Glutamatergic neuron (in vitro differentiated cells): Measurements from ENCODE around the gene TNS3. TPM values are rescaled to one million over a fixed set of nuclear protein-coding genes. Genes with fewer than 3 reads are reported as not detected.

Source experiments
- DNase-seq: peaks from one replicate; pipeline ENCODE4 v3.0.0; 2022
- H3K27ac Mint-ChIP-seq: one replicate; pipeline ENCODE4 v1.8.0; 2020; ENCODE audit warnings: mild to moderate bottlenecking, mixed read lengths, inconsistent platforms; ENCODE audit not compliant: unreplicated experiment
- H3K27me3 Mint-ChIP-seq: one replicate; pipeline ENCODE4 v1.8.0; 2020; ENCODE audit warnings: mild to moderate bottlenecking, moderate library complexity, mixed read lengths, inconsistent platforms; ENCODE audit not compliant: unreplicated experiment
- H3K36me3 Mint-ChIP-seq: one replicate; pipeline ENCODE4 v1.8.0; 2020; ENCODE audit warnings: mild to moderate bottlenecking, mixed read lengths, inconsistent platforms; ENCODE audit not compliant: unreplicated experiment
- H3K4me1 Mint-ChIP-seq: one replicate; pipeline ENCODE4 v1.8.0; 2020; ENCODE audit warnings: mild to moderate bottlenecking, low read depth, mixed read lengths, inconsistent platforms; ENCODE audit not compliant: unreplicated experiment
- H3K4me3 Mint-ChIP-seq: one replicate; pipeline ENCODE4 v1.8.0; 2020; ENCODE audit warnings: mild to moderate bottlenecking, mixed read lengths, inconsistent platforms; ENCODE audit not compliant: unreplicated experiment
- H3K9me3 Mint-ChIP-seq: one replicate; pipeline ENCODE4 v1.8.0; 2020; ENCODE audit warnings: mild to moderate bottlenecking, moderate library complexity, mixed read lengths, inconsistent platforms; ENCODE audit not compliant: unreplicated experiment
- CTCF ChIP-seq: fragments of 200-600 bp; sonication (generic); IDR thresholded peaks from one replicate; pipeline ENCODE4 v1.5.0; 2021; ENCODE audit not compliant: partially characterized antibody, unreplicated experiment
- total RNA-seq: library from RNA; stranded (reverse); fragmentation: NEBNext Ultra II Directional; extraction: Animal tissue kit (Norgen Biotek cat#: 25700); gene quantifications from one replicate; pipeline ENCODE4 v1.2.1, GENCODE V29; 2021; ENCODE audit not compliant: unreplicated experiment

TNS3 gene
- total RNA-seq, 1 donor from 2014 or later, result 3.8 TPM

DNA sequence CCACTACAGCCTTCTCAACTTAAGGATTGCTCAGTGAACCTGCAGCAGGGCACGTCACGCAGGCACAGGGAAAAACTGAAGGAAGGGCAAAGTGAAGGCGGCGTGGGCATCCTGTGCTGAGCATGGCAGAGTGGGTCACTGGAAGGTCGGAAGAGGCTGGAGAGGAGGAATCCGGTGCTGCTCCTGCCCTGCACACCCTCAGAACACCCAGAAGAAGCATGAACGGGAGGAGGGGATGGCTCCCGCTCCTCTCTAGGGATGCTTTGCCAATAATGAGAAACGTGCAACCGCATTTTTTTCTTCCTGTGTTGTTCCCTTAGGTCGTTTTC, 175.1 kb downstream of the TNS3 start:
- no peak for DNase-seq

GRCh38 chr7:47405921-47406800, 175.8 kb downstream of the TNS3 start:
- Mint-ChIP-seq H3K36me3 (no peaks in the 10 kb centered on the region), H3K27ac (no peak overlapping the region), H3K9me3 (no peaks in the 10 kb centered on the region), H3K4me1 (no peaks in the 10 kb centered on the region), H3K4me3 (no peak overlapping the region), H3K27me3 (peaks cover 8% of the 10 kb centered on the region)
- TF ChIP-seq CTCF, result no peak
- DNase-seq, result no peak

More for the DNA sequence above, 175.1 kb downstream of the TNS3 start:
- Mint-ChIP-seq H3K4me1 (no peaks in the 10 kb centered on the region), H3K36me3 (no peaks in the 10 kb centered on the region), H3K9me3 (no peaks in the 10 kb centered on the region), H3K4me3 (no peak overlapping the region), H3K27ac (no peak overlapping the region), H3K27me3 (peaks cover 8% of the 10 kb centered on the region)
- TF ChIP-seq CTCF, result no peak

DNA sequence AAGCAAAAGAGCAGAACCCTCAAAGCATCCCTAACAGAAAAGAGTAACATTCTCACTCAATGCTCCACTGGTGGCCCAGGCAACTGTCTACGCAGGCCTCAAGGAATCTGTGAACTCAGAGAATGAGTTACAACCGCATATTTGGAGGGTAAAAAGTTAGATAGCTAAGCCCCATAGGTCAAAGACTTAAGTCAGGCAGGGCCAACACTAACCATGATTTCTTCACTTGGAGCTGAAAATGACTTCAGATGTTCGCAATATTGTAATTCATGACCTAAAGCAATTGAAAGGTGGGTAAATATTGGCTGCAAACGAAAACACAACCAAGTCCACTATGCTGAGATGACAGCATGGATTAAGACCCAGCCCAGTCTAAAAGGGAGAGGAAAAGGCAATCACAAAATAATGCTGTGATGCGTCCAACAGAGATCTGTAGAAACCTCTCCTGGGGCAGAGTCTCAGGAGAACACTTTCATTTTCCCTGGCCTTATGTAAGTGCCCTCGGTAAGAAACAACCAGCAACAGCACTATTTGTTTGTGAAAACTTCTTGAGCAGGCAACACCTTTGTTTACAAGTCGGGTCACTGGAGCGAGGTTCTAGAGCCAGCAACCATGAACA, 176.5 kb downstream of the TNS3 start:
- Mint-ChIP-seq H3K27ac (no peak overlapping the region), H3K4me3 (no peak overlapping the region), H3K36me3 (peaks cover under 1% of the 10 kb centered on the region), H3K9me3 (no peaks in the 10 kb centered on the region), H3K4me1 (no peaks in the 10 kb centered on the region), H3K27me3 (peaks cover 8% of the 10 kb centered on the region)
- no peak for TF ChIP-seq CTCF
- no peak for DNase-seq

DNA sequence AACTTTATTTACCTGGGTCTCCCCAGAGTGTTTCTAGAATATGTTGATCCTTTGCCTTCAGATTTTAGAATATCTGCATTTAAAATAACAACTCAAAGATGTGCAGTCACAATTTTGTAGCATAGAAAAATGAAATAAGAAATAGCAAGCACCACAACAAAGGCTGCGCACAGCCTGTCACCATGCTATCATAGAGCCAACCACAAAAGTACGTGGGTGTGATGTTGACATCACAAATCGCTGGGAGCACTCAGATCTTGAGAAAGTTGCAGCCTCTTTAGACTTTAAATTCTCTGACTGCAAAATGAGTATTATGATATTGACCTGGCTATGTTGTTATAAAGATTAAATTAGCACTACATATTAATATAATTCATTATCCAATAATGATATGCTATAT, 177.9 kb downstream of the TNS3 start:
- no peak for TF ChIP-seq CTCF
- DNase-seq, result no peak
- Mint-ChIP-seq H3K4me1 (no peaks in the 10 kb centered on the region), H3K4me3 (no peak overlapping the region), H3K27ac (no peak overlapping the region), H3K9me3 (no peaks in the 10 kb centered on the region), H3K36me3 (peaks cover 6% of the 10 kb centered on the region), H3K27me3 (peaks cover 8% of the 10 kb centered on the region)
